PC-3 (cell line): ENCODE results near the gene PCAT7. TPM values are rescaled to one million over a fixed set of nuclear protein-coding genes. Genes with fewer than 3 reads are reported as not detected.

ENCODE experiments used
- ATAC-seq: fragments of 200-7000 bp; cut with Tn5 transposase; 2 replicates; pipeline ENCODE4 v1.9.1; 2020; ENCODE audit warnings: mild to moderate bottlenecking, moderate library complexity
- BruUV-seq: library from RNA; stranded (reverse); fragments of 400-500 nt; replicated peaks from 2 replicates; lab custom pipeline; 2021; lab: Mats Ljungman, UMichigan
- CTCF ChIA-PET: fragments of 300-600 bp; sonication (Branson Sonifier 250); formaldehyde crosslinking; loops from one replicate; lab custom pipeline; 2022; ENCODE audit warnings: antibody characterized with exemption; lab: Charles Lee
- POLR2A ChIA-PET: fragments of 300-600 bp; sonication (Branson Sonifier 250); formaldehyde crosslinking; loops from one replicate; lab custom pipeline; 2022; ENCODE audit warnings: antibody characterized with exemption; ENCODE audit not compliant: unreplicated experiment; lab: Charles Lee
- DNase-seq: peaks from one replicate; pipeline ENCODE4 v3.0.0-alpha.2; 2015
- H2AFZ ChIP-seq: fragments of 300-600 bp; sonication (generic); 2 replicates; pipeline ENCODE4 v1.6.0; 2016; ENCODE audit warnings: antibody characterized with exemption, low read length
- H3F3A ChIP-seq: fragments of 300-600 bp; sonication (generic); one replicate; pipeline ENCODE4 v1.6.0; 2017; ENCODE audit warnings: antibody characterized with exemption, low read length, control low read depth, mild to moderate bottlenecking; ENCODE audit not compliant: unreplicated experiment
- H3K27ac ChIP-seq: fragments of 300-600 bp; sonication (generic); 2 replicates; pipeline ENCODE4 v1.5.1; 2016; ENCODE audit warnings: mild to moderate bottlenecking, low read length
- H3K27me3 ChIP-seq: fragments of 300-600 bp; sonication (generic); 2 replicates; pipeline ENCODE4 v1.6.1; 2016; ENCODE audit warnings: low read length, mixed read lengths
- H3K36me3 ChIP-seq: fragments of 300-600 bp; sonication (generic); 2 replicates; pipeline ENCODE4 v1.6.1; 2016; ENCODE audit warnings: low read depth, mixed run types, low read length, mixed read lengths
- H3K4me1 ChIP-seq: fragments of 300-600 bp; sonication (generic); 2 replicates; pipeline ENCODE4 v1.5.1; 2016; ENCODE audit warnings: low read length; ENCODE audit not compliant: insufficient read depth
- H3K4me2 ChIP-seq: fragments of 300-600 bp; sonication (generic); 2 replicates; pipeline ENCODE4 v1.6.0; 2016; ENCODE audit warnings: low read length
- H3K4me3 ChIP-seq: fragments of 300-600 bp; sonication (generic); 2 replicates; pipeline ENCODE4 v1.5.1; 2016; ENCODE audit warnings: mild to moderate bottlenecking, low read length, mixed read lengths
- H3K79me2 ChIP-seq: fragments of 300-600 bp; sonication (generic); 2 replicates; pipeline ENCODE4 v1.6.1; 2017; ENCODE audit warnings: low read length, mixed read lengths
- H3K9ac ChIP-seq: fragments of 300-600 bp; sonication (generic); 2 replicates; pipeline ENCODE4 v1.6.0; 2016; ENCODE audit warnings: mild to moderate bottlenecking, low read length
- H3K9me2 ChIP-seq: fragments of 300-600 bp; sonication (generic); replicated peaks from 2 replicates; pipeline ENCODE4 v1.6.1; 2016; ENCODE audit warnings: mixed run types, low read length, mixed read lengths
- H3K9me3 ChIP-seq: fragments of 300-600 bp; sonication (generic); 2 replicates; pipeline ENCODE4 v1.6.1; 2016; ENCODE audit warnings: low read length, mixed read lengths
- H4K20me1 ChIP-seq: fragments of 300-600 bp; sonication (generic); 2 replicates; pipeline ENCODE4 v1.6.1; 2016; ENCODE audit warnings: low read length, mixed read lengths
- CTCF ChIP-seq: fragments of 300-600 bp; sonication (generic); conservative IDR thresholded peaks from 2 replicates; pipeline ENCODE4 v1.5.1; 2017; ENCODE audit warnings: antibody characterized with exemption, low read depth, mild to moderate bottlenecking, low read length
- EZH2 ChIP-seq: fragments of 300-600 bp; sonication (generic); IDR thresholded peaks from one replicate; pipeline ENCODE4 v1.6.1; 2017; ENCODE audit warnings: antibody characterized with exemption, mild to moderate bottlenecking, low read length; ENCODE audit not compliant: unreplicated experiment
- EZH2phosphoT487 ChIP-seq: fragments of 300-600 bp; sonication (generic); IDR thresholded peaks from 2 replicates; pipeline ENCODE4 v1.6.1; 2018; ENCODE audit warnings: mild to moderate bottlenecking, antibody characterized with exemption, low read length, borderline replicate concordance
- intact Hi-C: fragments of 100-400 bp; cut with micrococcal nuclease; formaldehyde crosslinking; loops from 2 replicates; pipeline ENCODE4 v1.9.0; 2023
- total RNA-seq: library from RNA; depleted of rRNA; stranded (reverse); fragments of >200 nt; gene quantifications from 2 replicates; pipeline ENCODE4 v1.2.3, GENCODE V29; 2014

The PCAT7 gene
- total RNA-seq, 1 experiment from 2014 or later: 1.9 TPM

- Histone ChIP-seq H3K4me3 (no peak overlapping the region), H4K20me1 (no peaks in the 10 kb centered on the region), H3K27ac (no peak overlapping the region), H3F3A (no peaks in the 10 kb centered on the region), H3K9ac (no peak overlapping the region), H3K36me3 (no peaks in the 10 kb centered on the region), H3K4me1 (peaks cover 2% of the 10 kb centered on the region; the same call in 1 of the 2 replicates), H2AFZ (no peak overlapping the region), H3K27me3 (no peaks in the 10 kb centered on the region), H3K79me2 (peaks cover 19% of the 10 kb centered on the region; the same call in 1 of the 2 replicates), H3K9me2 (no peaks in the 10 kb centered on the region), H3K9me3 (no peaks in the 10 kb centered on the region), H3K4me2 (no peak overlapping the region)
- intact Hi-C loops: no loop called here
- TF ChIP-seq EZH2phosphoT487 (no peak), EZH2 (no peak), CTCF (no peak)
- BruUV-seq: no TSS peak
- POLR2A ChIA-PET: no interaction called here
- DNase-seq (no peak), ATAC-seq (no peak)
- CTCF ChIA-PET: no interaction called here
These were observed 37.6 kb upstream of the PCAT7 start for GRCh38 chr9:94517254-94517653.

GRCh38 chr9:94525396-94526035 is 29.4 kb upstream of the PCAT7 start:
- H3K9ac ChIP-seq: no peak overlapping the region
- no peaks in the 10 kb centered on the region for H4K20me1 ChIP-seq
- H3K4me3 ChIP-seq: no peak overlapping the region
- H3K4me1 ChIP-seq: no peaks in the 10 kb centered on the region
- H3K36me3 ChIP-seq: no peaks in the 10 kb centered on the region
- H2AFZ ChIP-seq: no peak overlapping the region
- TF ChIP-seq CTCF: no peak
- no peak for TF ChIP-seq EZH2phosphoT487
- TF ChIP-seq EZH2: no peak
- BruUV-seq: no TSS peak
- no peaks in the 10 kb centered on the region for H3K9me2 ChIP-seq
- ChIA-PET CTCF (no interaction called here), POLR2A (no interaction called here)
- ATAC-seq (no peak), DNase-seq (no peak)
- no peaks in the 10 kb centered on the region for H3F3A ChIP-seq
- H3K4me2 ChIP-seq: no peak overlapping the region
- H3K27me3 ChIP-seq: no peaks in the 10 kb centered on the region
- H3K27ac ChIP-seq: no peak overlapping the region
- intact Hi-C loops: no loop called here
- H3K9me3 ChIP-seq: no peaks in the 10 kb centered on the region
- 0 out of 2 replicates have a peak, but pooled peaks cover 8% of the 10 kb centered on the region for H3K79me2 ChIP-seq

- ChIA-PET CTCF (no interaction called here), POLR2A (no interaction called here)
- H3F3A ChIP-seq: no peaks in the 10 kb centered on the region
- no peaks in the 10 kb centered on the region for H4K20me1 ChIP-seq
- intact Hi-C loops: no loop called here
- H3K9me2 ChIP-seq: no peaks in the 10 kb centered on the region
- no TSS peak for BruUV-seq
- H3K79me2 ChIP-seq: peaks cover 13% of the 10 kb centered on the region
- no peaks in the 10 kb centered on the region for H3K27me3 ChIP-seq
- H3K9me3 ChIP-seq: no peaks in the 10 kb centered on the region
- no peak overlapping the region for H3K27ac ChIP-seq
- TF ChIP-seq EZH2 (no peak), EZH2phosphoT487 (no peak), CTCF (no peak)
- no peak overlapping the region for H3K9ac ChIP-seq
- no peaks in the 10 kb centered on the region for H3K4me1 ChIP-seq
- H3K36me3 ChIP-seq: no peaks in the 10 kb centered on the region
- no peak overlapping the region for H3K4me3 ChIP-seq
- no peak for ATAC-seq
- no peak overlapping the region for H3K4me2 ChIP-seq
- DNase-seq: no peak
- H2AFZ ChIP-seq: no peak overlapping the region
These were observed 28.6 kb upstream of the PCAT7 start for GRCh38 chr9:94526271-94526670.
